Nephron progenitor cell (in vitro differentiated cells): ENCODE results near the gene ABCB8.

Experiments used
- DNase-seq: peaks from one replicate; pipeline ENCODE4 v3.0.0; 2021
- H3K27ac Mint-ChIP-seq: 2 replicates; pipeline ENCODE4 v1.8.0; 2021; ENCODE audit warnings: mild to moderate bottlenecking, moderate library complexity, mixed read lengths
- H3K27me3 Mint-ChIP-seq: 2 replicates; pipeline ENCODE4 v1.8.0; 2021; ENCODE audit warnings: mild to moderate bottlenecking, low read depth, mixed read lengths; ENCODE audit not compliant: poor library complexity
- H3K36me3 Mint-ChIP-seq: 2 replicates; pipeline ENCODE4 v1.8.0; 2021; ENCODE audit warnings: low read depth, mixed read lengths
- H3K4me1 Mint-ChIP-seq: 2 replicates; pipeline ENCODE4 v1.8.0; 2021; ENCODE audit warnings: mixed read lengths
- H3K4me3 Mint-ChIP-seq: 2 replicates; pipeline ENCODE4 v1.8.0; 2021; ENCODE audit warnings: mild to moderate bottlenecking, moderate library complexity, mixed read lengths
- H3K9me3 Mint-ChIP-seq: 2 replicates; pipeline ENCODE4 v1.8.0; 2021; ENCODE audit warnings: mild to moderate bottlenecking, moderate library complexity, mixed read lengths
- TF ChIP-seq, protein P1 (sequence below): fragments of 200-600 bp; sonication (generic); IDR thresholded peaks from 2 replicates; pipeline ENCODE4 v1.5.0; 2021; ENCODE audit warnings: antibody characterized with exemption

The ABCB8 gene

GRCh38 chr7:151053096-151053495, 24.8 kb downstream of the ABCB8 start:
- TF ChIP-seq, protein P1, sequence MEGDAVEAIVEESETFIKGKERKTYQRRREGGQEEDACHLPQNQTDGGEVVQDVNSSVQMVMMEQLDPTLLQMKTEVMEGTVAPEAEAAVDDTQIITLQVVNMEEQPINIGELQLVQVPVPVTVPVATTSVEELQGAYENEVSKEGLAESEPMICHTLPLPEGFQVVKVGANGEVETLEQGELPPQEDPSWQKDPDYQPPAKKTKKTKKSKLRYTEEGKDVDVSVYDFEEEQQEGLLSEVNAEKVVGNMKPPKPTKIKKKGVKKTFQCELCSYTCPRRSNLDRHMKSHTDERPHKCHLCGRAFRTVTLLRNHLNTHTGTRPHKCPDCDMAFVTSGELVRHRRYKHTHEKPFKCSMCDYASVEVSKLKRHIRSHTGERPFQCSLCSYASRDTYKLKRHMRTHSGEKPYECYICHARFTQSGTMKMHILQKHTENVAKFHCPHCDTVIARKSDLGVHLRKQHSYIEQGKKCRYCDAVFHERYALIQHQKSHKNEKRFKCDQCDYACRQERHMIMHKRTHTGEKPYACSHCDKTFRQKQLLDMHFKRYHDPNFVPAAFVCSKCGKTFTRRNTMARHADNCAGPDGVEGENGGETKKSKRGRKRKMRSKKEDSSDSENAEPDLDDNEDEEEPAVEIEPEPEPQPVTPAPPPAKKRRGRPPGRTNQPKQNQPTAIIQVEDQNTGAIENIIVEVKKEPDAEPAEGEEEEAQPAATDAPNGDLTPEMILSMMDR: no peak
- Mint-ChIP-seq H3K9me3 (no peaks in the 10 kb centered on the region), H3K4me1 (peaks cover 24% of the 10 kb centered on the region), H3K36me3 (no peaks in the 10 kb centered on the region), H3K27me3 (peaks cover 63% of the 10 kb centered on the region), H3K4me3 (no peak overlapping the region), H3K27ac (no peak overlapping the region)
- no peak for DNase-seq

DNA sequence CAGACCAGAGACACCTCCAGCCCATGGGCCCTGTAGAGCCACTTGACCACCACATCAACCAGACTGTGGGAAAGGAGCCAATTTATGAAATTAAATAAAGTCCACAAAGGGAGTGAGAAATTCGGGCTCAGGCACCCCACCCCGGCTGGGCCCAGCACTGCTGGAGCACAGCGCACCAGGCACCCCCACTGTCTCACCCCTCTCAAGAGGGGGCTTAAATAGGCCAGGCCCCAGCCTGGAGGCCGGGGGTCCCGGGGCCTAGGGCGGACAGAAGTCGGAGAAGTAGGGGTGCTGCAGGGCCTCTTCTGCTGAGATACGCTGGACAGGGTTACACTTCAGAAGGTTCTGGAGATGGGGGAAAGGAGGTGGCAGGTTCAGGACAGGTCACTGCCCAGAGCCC, 25.5 kb downstream of the ABCB8 start:
- Mint-ChIP-seq H3K4me3 (no peak overlapping the region), H3K36me3 (no peaks in the 10 kb centered on the region), H3K4me1 (peaks cover 23% of the 10 kb centered on the region), H3K27me3 (peaks cover 62% of the 10 kb centered on the region), H3K27ac (no peak overlapping the region), H3K9me3 (no peaks in the 10 kb centered on the region)
- TF ChIP-seq, protein P1: no peak
- DNase-seq: no peak

DNA sequence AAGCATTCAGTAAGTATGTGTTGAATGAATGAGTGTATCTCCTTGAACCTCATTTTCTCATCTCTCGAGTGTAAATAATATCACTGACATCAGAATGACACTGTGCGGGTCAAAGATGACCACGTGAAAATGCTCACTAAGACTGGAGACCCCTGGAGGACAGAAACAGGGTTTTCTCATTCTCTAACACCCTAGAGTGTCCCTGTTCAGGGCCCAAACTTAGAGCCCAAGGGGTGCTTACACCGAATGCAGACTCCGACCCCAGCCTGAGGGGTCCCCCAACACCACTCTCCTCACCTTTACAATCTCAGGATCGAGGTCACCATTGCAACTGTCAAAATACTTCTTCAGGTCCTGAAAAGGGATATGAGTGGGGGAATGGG, 28.0 kb downstream of the ABCB8 start:
- peaks cover 44% of the 10 kb centered on the region for H3K27me3 Mint-ChIP-seq
- DNase-seq: no peak
- H3K27ac Mint-ChIP-seq: no peak overlapping the region
- no peaks in the 10 kb centered on the region for H3K9me3 Mint-ChIP-seq
- H3K4me1 Mint-ChIP-seq: peaks cover 39% of the 10 kb centered on the region
- H3K4me3 Mint-ChIP-seq: peak overlapping the region; percentile 92
- no peaks in the 10 kb centered on the region for H3K36me3 Mint-ChIP-seq
- TF ChIP-seq, protein P1: no peak

GRCh38 chr7:151056666-151057505, 28.6 kb downstream of the ABCB8 start:
- TF ChIP-seq, protein P1: no peak
- H3K27ac Mint-ChIP-seq: peak overlapping the region; percentile 30
- peaks cover 45% of the 10 kb centered on the region for H3K4me1 Mint-ChIP-seq
- peak; percentile 46 for DNase-seq
- H3K36me3 Mint-ChIP-seq: no peaks in the 10 kb centered on the region
- H3K4me3 Mint-ChIP-seq: peak overlapping the region; percentile 92
- no peaks in the 10 kb centered on the region for H3K9me3 Mint-ChIP-seq
- H3K27me3 Mint-ChIP-seq: peaks cover 42% of the 10 kb centered on the region

DNA sequence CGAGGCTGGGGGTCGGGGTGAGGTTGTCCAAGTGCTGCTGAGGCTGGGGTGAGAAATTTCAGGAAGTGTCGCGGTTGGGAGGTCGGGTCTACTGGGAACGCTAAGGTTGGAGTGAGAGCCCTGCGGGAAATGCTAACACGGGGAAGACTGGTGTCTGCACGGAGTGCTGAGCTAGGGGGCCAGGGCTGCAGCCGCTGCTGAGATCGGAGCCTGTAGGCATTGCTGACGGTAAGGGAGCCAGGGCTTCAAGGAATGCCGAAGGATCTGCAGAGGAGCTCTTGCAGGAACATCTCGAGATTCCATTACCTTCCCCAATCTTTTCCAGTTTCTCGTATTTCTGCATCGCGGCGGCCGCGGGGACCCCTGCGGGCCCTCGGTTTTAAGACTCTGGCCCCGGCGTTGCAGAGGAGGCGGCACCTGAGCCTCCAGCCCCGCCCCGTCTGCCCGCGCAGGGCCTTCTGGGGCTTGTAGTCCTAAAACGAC, 29.3 kb downstream of the ABCB8 start, which contains the start of gene CDK5:
Gene CDK5, minus strand, starts transcription at position 392 of the 483 bp plus-strand sequence. Its CDS starts 49 bp downstream, at position 343.
- Mint-ChIP-seq H3K9me3 (no peaks in the 10 kb centered on the region), H3K4me1 (peaks cover 49% of the 10 kb centered on the region), H3K36me3 (no peaks in the 10 kb centered on the region), H3K4me3 (peak within 1 kb of the TSS; percentile 92), H3K27ac (peak within 1 kb of the TSS; percentile 77), H3K27me3 (peaks cover 36% of the 10 kb centered on the region)
- TF ChIP-seq, protein P1: no peak
- DNase-seq: no peak
